ENCODE results near the gene INSL3.
"Not testable (repeated sequence)": the region's sequence is repeated elsewhere in the genome, so short reads cannot be mapped to it uniquely, and the experiment has no call there.

DNA sequence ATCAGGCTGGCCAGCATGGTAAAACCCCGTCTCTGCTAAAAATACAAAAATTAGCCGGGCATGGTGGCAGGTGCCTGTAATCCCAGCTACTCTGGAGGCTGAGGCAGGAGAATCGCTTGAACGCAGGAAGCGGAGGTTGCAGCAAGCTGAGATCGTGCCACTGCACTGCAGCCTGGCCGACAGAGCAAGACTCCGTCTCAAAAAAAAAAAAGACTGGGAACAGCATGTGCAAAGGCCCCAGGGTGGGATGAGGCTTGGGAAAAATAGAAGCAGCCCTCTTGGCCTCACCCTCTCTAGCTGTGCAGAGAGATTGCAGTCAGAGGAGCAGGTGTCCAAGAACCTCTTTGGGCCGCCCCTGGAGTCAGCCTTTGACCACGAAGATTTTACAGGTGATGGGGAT is 43.5 kb downstream of the INSL3 start:
- TF ChIP-seq, protein P1, sequence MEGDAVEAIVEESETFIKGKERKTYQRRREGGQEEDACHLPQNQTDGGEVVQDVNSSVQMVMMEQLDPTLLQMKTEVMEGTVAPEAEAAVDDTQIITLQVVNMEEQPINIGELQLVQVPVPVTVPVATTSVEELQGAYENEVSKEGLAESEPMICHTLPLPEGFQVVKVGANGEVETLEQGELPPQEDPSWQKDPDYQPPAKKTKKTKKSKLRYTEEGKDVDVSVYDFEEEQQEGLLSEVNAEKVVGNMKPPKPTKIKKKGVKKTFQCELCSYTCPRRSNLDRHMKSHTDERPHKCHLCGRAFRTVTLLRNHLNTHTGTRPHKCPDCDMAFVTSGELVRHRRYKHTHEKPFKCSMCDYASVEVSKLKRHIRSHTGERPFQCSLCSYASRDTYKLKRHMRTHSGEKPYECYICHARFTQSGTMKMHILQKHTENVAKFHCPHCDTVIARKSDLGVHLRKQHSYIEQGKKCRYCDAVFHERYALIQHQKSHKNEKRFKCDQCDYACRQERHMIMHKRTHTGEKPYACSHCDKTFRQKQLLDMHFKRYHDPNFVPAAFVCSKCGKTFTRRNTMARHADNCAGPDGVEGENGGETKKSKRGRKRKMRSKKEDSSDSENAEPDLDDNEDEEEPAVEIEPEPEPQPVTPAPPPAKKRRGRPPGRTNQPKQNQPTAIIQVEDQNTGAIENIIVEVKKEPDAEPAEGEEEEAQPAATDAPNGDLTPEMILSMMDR (optimal IDR thresholded peaks at IDR 0.05 in 1 of 3, IDR thresholded peaks at IDR 0.05 in 1 of 3, conservative IDR thresholded peaks at IDR 0.05 in 1 of 3; ENCODE audit: extremely low read depth in 1 of 3, insufficient read depth in 2 of 3, low read length in 3 of 3), result not testable (repeated sequence)
- TF ChIP-seq EZH2 (IDR thresholded peaks at IDR 0.05; ENCODE audit: low read length), result not testable (repeated sequence)
